HG03045 (cell line): ENCODE measurements around the gene SLC25A10.

Source experiments
- ATAC-seq: cut with Tn5 transposase; IDR thresholded peaks from one replicate; pipeline ENCODE4 v1.9.1; 2021; ENCODE audit warnings: mild to moderate bottlenecking, moderate library complexity; ENCODE audit not compliant: unreplicated experiment

Gene SLC25A10

DNA sequence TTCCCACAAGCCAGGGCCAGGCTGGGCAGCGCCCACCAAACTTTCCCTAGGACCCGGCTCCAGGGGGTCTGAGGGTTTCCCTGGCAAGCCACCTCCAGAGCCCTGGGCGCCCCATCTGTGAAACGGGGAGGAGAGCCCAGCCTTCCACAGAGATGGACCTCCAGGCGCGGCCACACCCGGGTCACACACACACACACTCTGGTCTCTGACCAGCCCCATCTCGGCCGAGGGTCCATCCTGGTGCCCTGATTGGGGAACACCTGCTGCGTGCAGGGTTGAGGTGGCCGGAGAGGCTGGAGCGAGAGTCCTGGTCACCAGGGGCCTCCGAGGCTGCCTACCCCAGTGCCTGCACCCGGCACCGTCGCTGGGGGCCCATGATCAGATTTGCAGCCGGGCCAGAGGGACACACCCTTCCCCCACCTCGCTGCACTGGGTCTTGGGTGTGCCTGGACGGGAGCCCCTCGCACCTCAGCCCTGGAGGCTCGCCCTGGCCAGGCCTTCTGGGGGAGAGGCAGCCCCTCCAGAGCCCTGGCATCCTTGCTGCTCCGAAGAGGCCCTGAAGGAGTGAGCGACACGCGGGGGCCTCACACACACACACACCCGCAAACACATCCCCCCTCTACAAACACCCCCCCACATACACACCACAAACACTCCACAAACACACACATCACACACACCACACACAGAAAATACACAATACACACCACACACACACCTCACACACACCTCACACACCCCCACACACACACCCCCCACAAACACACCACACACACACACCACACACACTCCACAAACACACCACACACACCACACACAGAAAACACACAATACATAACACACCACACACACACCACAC, 29.7 kb downstream of the SLC25A10 start:
- no peak for ATAC-seq
